GM12878 (cell line): ENCODE measurements around the gene GDE1. TPM values are rescaled to one million over a fixed set of nuclear protein-coding genes. Genes with fewer than 3 reads are reported as not detected.

ENCODE experiments used
- IKZF2 ChIP-seq, 2 experiments: fragments of 450-650 bp; IDR thresholded peaks; 2 replicates each; pipeline ENCODE4 v1.6.1; 2017; ENCODE audit warnings: mild to moderate bottlenecking in 2 of 2, moderate library complexity in 2 of 2
- MTA2 ChIP-seq: fragments of 450-650 bp; IDR thresholded peaks from 2 replicates; pipeline ENCODE4 v1.6.1; 2016; ENCODE audit warnings: low read depth, mild to moderate bottlenecking, moderate library complexity
- MYB ChIP-seq: fragments of 150-350 bp; IDR thresholded peaks from 2 replicates; pipeline ENCODE4 v1.6.1; 2014; ENCODE audit warnings: mild to moderate bottlenecking, low read depth, low read length, borderline replicate concordance
- NR2F1 ChIP-seq: fragments of 450-650 bp; conservative IDR thresholded peaks from 2 replicates; pipeline ENCODE4 v1.6.1; 2017; ENCODE audit warnings: mild to moderate bottlenecking
- PAX8 ChIP-seq: fragments of 450-650 bp; IDR thresholded peaks from 2 replicates; pipeline ENCODE4 v1.6.1; 2017; ENCODE audit warnings: mild to moderate bottlenecking, moderate library complexity
- RCOR1 ChIP-seq: conservative IDR thresholded peaks from 2 replicates; pipeline ENCODE4 v1.6.1; 2012; ENCODE audit warnings: low read depth, low read length, improper control_type of control experiment
- TCF12 ChIP-seq: IDR thresholded peaks from 2 replicates; pipeline ENCODE4 v1.6.1; 2011; ENCODE audit warnings: low read depth, mild to moderate bottlenecking, low read length
- WRNIP1 ChIP-seq: IDR thresholded peaks from 2 replicates; pipeline ENCODE4 v1.6.1; 2011; ENCODE audit warnings: low read depth, low read length, improper control_type of control experiment, borderline replicate concordance
- polyA plus RNA-seq, 11 experiments: library from polyadenylated mRNA; depleted of rRNA in 4 of 11; unstranded in 6 of 11; stranded (reverse) in 5 of 11; fragments of >200 nt; fragmentation: Nextera tagmentation in 4 of 11; fragmentation: Illumina TruSeq in 1 of 11; extraction: Ambion mirVana in 4 of 11; extraction: Trizol in 1 of 11; gene quantifications; 1 replicate in 1 of 11; 2 replicates in 10 of 11; pipeline versions ENCODE4 v1.2.1 to v1.2.3, GENCODE V29; 2011 to 2016; ENCODE audit warnings: inconsistent platforms in 2 of 11, missing spikeins in 2 of 11, low read depth in 1 of 11
- total RNA-seq, 4 experiments: library from RNA; depleted of rRNA in 3 of 4; stranded (reverse); fragments of >200 nt in 3 of 4; fragmentation: Illumina TruSeq in 1 of 4; extraction: Trizol in 1 of 4; gene quantifications; 2 replicates each; pipeline versions ENCODE4 v1.2.1 to v1.2.3, GENCODE V29; 2013 to 2021
- TF ChIP-seq, protein P1 (sequence below): fragments of 450-650 bp; IDR thresholded peaks from 2 replicates; pipeline ENCODE4 v1.6.1; 2017; ENCODE audit warnings: mild to moderate bottlenecking, moderate library complexity
- TF ChIP-seq, protein P2 (sequence below): fragments of 450-650 bp; formaldehyde crosslinking; IDR thresholded peaks from 2 replicates; pipeline ENCODE4 v1.4.0; 2022; ENCODE audit warnings: mild to moderate bottlenecking, moderate library complexity
- TF ChIP-seq, protein P3 (sequence below): IDR thresholded peaks from 2 replicates; pipeline ENCODE4 v1.6.1; 2012; ENCODE audit warnings: low read depth, low read length, improper control_type of control experiment
- TF ChIP-seq, protein P4 (sequence below): fragments of 450-650 bp; conservative IDR thresholded peaks from 2 replicates; pipeline ENCODE4 v1.6.1; 2017; ENCODE audit warnings: mild to moderate bottlenecking, moderate library complexity
- TF ChIP-seq, protein P5 (sequence below): fragments of 450-650 bp; IDR thresholded peaks from 2 replicates; pipeline ENCODE4 v1.6.1; 2017; ENCODE audit warnings: antibody characterized with exemption, mild to moderate bottlenecking, moderate library complexity

GDE1 gene
- total and polyA plus RNA-seq, 10 of the 15 experiments (the other 5 are each of a cell fraction or from before 2014, with no cell fraction given) = 14.8 to 31.8 (median 21.0) TPM

DNA sequence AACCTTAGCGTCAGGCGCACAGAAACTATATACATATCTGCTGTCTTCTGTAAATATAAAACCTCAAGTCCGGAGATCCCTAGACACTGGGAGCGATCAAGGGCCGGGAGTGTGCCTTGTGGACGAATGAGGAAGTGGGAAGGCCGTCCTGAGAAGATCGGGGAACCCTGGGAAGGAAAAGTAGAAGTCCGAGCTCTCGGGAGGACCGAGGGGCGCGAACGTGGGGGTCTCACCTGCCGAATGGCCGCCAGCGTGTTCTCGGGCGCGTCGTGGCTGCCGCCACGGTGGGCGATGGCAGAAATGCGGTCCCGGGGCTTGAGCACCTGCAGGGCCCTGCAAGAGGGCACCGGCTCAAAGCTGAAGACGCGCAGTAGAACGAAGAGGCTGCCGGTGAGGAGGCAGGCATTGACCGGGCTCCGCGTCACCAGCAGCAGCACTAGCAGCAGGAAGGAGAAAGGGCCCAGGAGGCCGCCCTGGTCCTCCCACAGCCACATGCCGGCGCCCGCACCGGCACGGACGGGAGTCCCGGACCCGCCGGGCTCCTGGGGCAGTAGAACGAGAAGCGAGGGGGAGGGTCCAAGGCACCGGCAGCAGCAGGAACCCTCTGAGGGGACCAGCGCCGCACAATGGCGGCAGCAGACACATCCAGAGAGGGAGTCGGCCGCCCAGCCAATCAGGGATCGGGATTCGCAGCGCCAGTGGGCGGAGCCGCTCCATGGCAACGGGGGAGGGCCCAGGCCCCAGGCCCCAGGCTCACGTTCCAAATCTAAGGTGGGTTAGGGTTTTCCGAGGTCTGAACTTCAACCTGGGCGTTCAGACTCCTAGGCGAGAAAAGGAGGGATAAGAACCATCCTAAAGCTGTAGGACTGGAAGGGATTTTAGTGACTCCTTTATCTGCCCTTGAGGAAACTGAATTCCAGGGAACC is at the start of gene GDE1 (continued):
- TF ChIP-seq, protein P1, sequence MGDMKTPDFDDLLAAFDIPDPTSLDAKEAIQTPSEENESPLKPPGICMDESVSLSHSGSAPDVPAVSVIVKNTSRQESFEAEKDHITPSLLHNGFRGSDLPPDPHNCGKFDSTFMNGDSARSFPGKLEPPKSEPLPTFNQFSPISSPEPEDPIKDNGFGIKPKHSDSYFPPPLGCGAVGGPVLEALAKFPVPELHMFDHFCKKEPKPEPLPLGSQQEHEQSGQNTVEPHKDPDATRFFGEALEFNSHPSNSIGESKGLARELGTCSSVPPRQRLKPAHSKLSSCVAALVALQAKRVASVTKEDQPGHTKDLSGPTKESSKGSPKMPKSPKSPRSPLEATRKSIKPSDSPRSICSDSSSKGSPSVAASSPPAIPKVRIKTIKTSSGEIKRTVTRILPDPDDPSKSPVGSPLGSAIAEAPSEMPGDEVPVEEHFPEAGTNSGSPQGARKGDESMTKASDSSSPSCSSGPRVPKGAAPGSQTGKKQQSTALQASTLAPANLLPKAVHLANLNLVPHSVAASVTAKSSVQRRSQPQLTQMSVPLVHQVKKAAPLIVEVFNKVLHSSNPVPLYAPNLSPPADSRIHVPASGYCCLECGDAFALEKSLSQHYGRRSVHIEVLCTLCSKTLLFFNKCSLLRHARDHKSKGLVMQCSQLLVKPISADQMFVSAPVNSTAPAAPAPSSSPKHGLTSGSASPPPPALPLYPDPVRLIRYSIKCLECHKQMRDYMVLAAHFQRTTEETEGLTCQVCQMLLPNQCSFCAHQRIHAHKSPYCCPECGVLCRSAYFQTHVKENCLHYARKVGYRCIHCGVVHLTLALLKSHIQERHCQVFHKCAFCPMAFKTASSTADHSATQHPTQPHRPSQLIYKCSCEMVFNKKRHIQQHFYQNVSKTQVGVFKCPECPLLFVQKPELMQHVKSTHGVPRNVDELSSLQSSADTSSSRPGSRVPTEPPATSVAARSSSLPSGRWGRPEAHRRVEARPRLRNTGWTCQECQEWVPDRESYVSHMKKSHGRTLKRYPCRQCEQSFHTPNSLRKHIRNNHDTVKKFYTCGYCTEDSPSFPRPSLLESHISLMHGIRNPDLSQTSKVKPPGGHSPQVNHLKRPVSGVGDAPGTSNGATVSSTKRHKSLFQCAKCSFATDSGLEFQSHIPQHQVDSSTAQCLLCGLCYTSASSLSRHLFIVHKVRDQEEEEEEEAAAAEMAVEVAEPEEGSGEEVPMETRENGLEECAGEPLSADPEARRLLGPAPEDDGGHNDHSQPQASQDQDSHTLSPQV = no peak
- no peak for TF ChIP-seq PAX8
- TF ChIP-seq, protein P2, sequence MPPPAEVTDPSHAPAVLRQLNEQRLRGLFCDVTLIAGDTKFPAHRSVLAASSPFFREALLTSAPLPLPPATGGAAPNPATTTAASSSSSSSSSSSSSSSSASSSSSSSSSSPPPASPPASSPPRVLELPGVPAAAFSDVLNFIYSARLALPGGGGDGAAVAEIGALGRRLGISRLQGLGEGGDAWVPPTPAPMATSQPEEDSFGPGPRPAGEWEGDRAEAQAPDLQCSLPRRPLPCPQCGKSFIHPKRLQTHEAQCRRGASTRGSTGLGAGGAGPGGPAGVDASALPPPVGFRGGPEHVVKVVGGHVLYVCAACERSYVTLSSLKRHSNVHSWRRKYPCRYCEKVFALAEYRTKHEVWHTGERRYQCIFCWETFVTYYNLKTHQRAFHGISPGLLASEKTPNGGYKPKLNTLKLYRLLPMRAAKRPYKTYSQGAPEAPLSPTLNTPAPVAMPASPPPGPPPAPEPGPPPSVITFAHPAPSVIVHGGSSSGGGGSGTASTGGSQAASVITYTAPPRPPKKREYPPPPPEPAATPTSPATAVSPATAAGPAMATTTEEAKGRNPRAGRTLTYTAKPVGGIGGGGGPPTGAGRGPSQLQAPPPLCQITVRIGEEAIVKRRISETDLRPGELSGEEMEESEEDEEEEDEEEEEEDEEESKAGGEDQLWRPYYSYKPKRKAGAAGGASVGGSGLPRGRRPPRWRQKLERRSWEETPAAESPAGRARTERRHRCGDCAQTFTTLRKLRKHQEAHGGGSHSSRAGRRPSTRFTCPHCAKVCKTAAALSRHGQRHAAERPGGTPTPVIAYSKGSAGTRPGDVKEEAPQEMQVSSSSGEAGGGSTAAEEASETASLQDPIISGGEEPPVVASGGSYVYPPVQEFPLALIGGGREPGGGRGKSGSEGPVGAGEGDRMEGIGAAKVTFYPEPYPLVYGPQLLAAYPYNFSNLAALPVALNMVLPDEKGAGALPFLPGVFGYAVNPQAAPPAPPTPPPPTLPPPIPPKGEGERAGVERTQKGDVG (CRISPR knock-in tag) = no peak
- TF ChIP-seq MTA2 = no peak
- no peak for TF ChIP-seq MYB
- no peak; a peak in 2 of 4 replicates for TF ChIP-seq IKZF2 (IDR thresholded peaks at IDR 0.05)
- 0 out of 2 replicates have a peak, but pooled peaks have one; percentile 20 for TF ChIP-seq NR2F1
- TF ChIP-seq, protein P3, sequence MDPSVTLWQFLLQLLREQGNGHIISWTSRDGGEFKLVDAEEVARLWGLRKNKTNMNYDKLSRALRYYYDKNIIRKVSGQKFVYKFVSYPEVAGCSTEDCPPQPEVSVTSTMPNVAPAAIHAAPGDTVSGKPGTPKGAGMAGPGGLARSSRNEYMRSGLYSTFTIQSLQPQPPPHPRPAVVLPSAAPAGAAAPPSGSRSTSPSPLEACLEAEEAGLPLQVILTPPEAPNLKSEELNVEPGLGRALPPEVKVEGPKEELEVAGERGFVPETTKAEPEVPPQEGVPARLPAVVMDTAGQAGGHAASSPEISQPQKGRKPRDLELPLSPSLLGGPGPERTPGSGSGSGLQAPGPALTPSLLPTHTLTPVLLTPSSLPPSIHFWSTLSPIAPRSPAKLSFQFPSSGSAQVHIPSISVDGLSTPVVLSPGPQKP = no peak
- TF ChIP-seq WRNIP1 = no peak
- TF ChIP-seq TCF12 = no peak
- TF ChIP-seq, protein P4, sequence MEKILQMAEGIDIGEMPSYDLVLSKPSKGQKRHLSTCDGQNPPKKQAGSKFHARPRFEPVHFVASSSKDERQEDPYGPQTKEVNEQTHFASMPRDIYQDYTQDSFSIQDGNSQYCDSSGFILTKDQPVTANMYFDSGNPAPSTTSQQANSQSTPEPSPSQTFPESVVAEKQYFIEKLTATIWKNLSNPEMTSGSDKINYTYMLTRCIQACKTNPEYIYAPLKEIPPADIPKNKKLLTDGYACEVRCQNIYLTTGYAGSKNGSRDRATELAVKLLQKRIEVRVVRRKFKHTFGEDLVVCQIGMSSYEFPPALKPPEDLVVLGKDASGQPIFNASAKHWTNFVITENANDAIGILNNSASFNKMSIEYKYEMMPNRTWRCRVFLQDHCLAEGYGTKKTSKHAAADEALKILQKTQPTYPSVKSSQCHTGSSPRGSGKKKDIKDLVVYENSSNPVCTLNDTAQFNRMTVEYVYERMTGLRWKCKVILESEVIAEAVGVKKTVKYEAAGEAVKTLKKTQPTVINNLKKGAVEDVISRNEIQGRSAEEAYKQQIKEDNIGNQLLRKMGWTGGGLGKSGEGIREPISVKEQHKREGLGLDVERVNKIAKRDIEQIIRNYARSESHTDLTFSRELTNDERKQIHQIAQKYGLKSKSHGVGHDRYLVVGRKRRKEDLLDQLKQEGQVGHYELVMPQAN = peak; percentile 88
- TF ChIP-seq RCOR1 = no peak
- TF ChIP-seq, protein P5, sequence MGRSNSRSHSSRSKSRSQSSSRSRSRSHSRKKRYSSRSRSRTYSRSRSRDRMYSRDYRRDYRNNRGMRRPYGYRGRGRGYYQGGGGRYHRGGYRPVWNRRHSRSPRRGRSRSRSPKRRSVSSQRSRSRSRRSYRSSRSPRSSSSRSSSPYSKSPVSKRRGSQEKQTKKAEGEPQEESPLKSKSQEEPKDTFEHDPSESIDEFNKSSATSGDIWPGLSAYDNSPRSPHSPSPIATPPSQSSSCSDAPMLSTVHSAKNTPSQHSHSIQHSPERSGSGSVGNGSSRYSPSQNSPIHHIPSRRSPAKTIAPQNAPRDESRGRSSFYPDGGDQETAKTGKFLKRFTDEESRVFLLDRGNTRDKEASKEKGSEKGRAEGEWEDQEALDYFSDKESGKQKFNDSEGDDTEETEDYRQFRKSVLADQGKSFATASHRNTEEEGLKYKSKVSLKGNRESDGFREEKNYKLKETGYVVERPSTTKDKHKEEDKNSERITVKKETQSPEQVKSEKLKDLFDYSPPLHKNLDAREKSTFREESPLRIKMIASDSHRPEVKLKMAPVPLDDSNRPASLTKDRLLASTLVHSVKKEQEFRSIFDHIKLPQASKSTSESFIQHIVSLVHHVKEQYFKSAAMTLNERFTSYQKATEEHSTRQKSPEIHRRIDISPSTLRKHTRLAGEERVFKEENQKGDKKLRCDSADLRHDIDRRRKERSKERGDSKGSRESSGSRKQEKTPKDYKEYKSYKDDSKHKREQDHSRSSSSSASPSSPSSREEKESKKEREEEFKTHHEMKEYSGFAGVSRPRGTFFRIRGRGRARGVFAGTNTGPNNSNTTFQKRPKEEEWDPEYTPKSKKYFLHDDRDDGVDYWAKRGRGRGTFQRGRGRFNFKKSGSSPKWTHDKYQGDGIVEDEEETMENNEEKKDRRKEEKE = no peak
